ENCODE measurements around the gene PDE10A. TPM values are rescaled to one million over a fixed set of nuclear protein-coding genes. Genes with fewer than 3 reads are reported as not detected.

Gene PDE10A
- total RNA-seq, 1 donor from 2014 or later, result 5.4 TPM

- no peak for FAIRE-seq
- Mint-ChIP-seq H3K4me1 (ENCODE audit: low read depth, unreplicated experiment) (peaks cover 4% of the 10 kb centered on the region), H3K27ac (ENCODE audit: unreplicated experiment) (no peak overlapping the region), H3K36me3 (ENCODE audit: low read depth, unreplicated experiment) (no peaks in the 10 kb centered on the region), H3K27me3 (ENCODE audit: low read depth, unreplicated experiment) (peaks cover 12% of the 10 kb centered on the region), H3K4me3 (ENCODE audit: unreplicated experiment) (no peak overlapping the region), H3K9me3 (ENCODE audit: unreplicated experiment) (peaks cover 2% of the 10 kb centered on the region)
- H3K4me3 ChIP-seq (ENCODE audit: insufficient read depth, low read depth, low read length), result no peak overlapping the region
- no peak for TF ChIP-seq EZH2 (IDR thresholded peaks at IDR 0.05; ENCODE audit: insufficient read depth, low read length)
- no peak for TF ChIP-seq CTCF (IDR thresholded peaks at IDR 0.05; ENCODE audit: insufficient read depth, low read depth, low read length)
- H3K4me2 ChIP-seq (ENCODE audit: low read length), result no peak overlapping the region
- H3K4me1 ChIP-seq (ENCODE audit: insufficient read depth, low read length), result peaks cover 8% of the 10 kb centered on the region
- H3K36me3 ChIP-seq (ENCODE audit: insufficient read depth, low read length), result no peaks in the 10 kb centered on the region
- H3K27me3 ChIP-seq (ENCODE audit: insufficient read depth, low read length), result no peaks in the 10 kb centered on the region
- H4K20me1 ChIP-seq (ENCODE audit: insufficient read depth, low read length), result no peaks in the 10 kb centered on the region
- DNase-seq (ENCODE audit: low read depth), result no peak
- no peak overlapping the region for H3K9ac ChIP-seq (ENCODE audit: low read length)
- peak overlapping the region; percentile 28 for H2AFZ ChIP-seq (ENCODE audit: low read depth, low read length)
- no peak overlapping the region for H3K27ac ChIP-seq (ENCODE audit: low read depth, low read length)
- no peaks in the 10 kb centered on the region for H3K9me3 ChIP-seq (ENCODE audit: insufficient read depth, low read depth, low read length)
- no peaks in the 10 kb centered on the region for H3K79me2 ChIP-seq (ENCODE audit: insufficient read depth, low read length)
Measured at GRCh38 chr6:165677091-165677490, 14.1 kb upstream of the PDE10A start.

GRCh38 chr6:165676435-165677068, 13.5 kb upstream of the PDE10A start:
- peak; percentile 63 for DNase-seq (ENCODE audit: low read depth)
- H2AFZ ChIP-seq (ENCODE audit: low read depth, low read length), result peak overlapping the region; percentile 28

More at GRCh38 chr6:165676435-165677068, 13.5 kb upstream of the PDE10A start:
- Mint-ChIP-seq H3K36me3 (ENCODE audit: low read depth, unreplicated experiment) (no peaks in the 10 kb centered on the region), H3K9me3 (ENCODE audit: unreplicated experiment) (peaks cover 2% of the 10 kb centered on the region), H3K4me1 (ENCODE audit: low read depth, unreplicated experiment) (peaks cover 4% of the 10 kb centered on the region), H3K4me3 (ENCODE audit: unreplicated experiment) (no peak overlapping the region), H3K27me3 (ENCODE audit: low read depth, unreplicated experiment) (peaks cover 12% of the 10 kb centered on the region), H3K27ac (ENCODE audit: unreplicated experiment) (no peak overlapping the region)
- H3K79me2 ChIP-seq (ENCODE audit: insufficient read depth, low read length), result no peaks in the 10 kb centered on the region
- H3K4me1 ChIP-seq (ENCODE audit: insufficient read depth, low read length), result peaks cover 8% of the 10 kb centered on the region
- peak overlapping the region; percentile 21 for H3K4me2 ChIP-seq (ENCODE audit: low read length)
- peak; percentile 11 for TF ChIP-seq CTCF (IDR thresholded peaks at IDR 0.05; ENCODE audit: insufficient read depth, low read depth, low read length)
- TF ChIP-seq EZH2 (IDR thresholded peaks at IDR 0.05; ENCODE audit: insufficient read depth, low read length), result no peak
- no peak overlapping the region for H3K4me3 ChIP-seq (ENCODE audit: insufficient read depth, low read depth, low read length)
- no peaks in the 10 kb centered on the region for H3K36me3 ChIP-seq (ENCODE audit: insufficient read depth, low read length)
- no peak overlapping the region for H3K9ac ChIP-seq (ENCODE audit: low read length)
- no peaks in the 10 kb centered on the region for H4K20me1 ChIP-seq (ENCODE audit: insufficient read depth, low read length)
- FAIRE-seq, result no peak
- H3K27ac ChIP-seq (ENCODE audit: low read depth, low read length), result no peak overlapping the region
- no peaks in the 10 kb centered on the region for H3K27me3 ChIP-seq (ENCODE audit: insufficient read depth, low read length)
- no peaks in the 10 kb centered on the region for H3K9me3 ChIP-seq (ENCODE audit: insufficient read depth, low read depth, low read length)
